Kidney tubule cell (primary cell): ENCODE measurements around the gene ACAA2.

Experiments
- DNase-seq: peaks from one replicate; pipeline ENCODE4 v3.0.0-alpha.2; 2018; ENCODE audit warnings: low spot score

ACAA2 gene

DNA sequence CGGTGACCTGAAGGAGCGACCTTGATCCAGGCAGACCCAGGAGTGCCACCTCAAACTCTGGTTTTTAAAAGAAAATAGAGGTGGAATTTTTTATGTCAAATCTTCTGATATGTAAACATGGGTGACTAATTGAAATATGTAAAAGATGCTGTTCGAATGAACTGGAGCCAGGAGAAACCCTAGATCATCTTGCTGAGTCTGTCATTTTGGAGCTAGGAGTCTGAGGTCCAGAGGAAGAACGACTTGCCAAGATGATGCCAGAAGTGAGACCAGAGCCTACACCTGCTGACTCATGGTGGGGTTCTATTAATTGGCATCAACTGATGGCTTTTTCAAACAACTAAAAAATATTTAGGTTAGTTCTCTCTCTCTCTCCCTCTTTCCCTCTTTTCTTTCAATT lies 74.1 kb downstream of the ACAA2 start:
- DNase-seq, result no peak

DNA sequence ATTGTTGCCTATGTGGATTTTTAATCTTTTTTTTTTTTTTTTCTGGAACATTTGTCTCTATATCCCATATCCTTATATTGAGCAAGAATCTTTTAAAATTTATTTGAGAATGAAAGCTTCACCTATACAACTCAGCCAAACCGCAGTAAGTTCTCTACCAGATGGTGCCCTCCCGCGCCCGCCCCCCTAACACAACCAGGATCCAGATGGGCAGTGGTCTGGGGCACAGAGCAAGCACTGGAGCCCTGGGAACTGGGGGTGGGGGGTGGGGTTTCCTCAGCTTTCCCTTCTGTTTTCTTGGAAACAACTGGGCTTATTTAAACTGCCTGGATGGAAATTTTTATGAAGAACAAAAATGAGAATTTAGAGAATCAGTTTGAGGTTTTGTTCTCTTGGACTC lies 74.6 kb downstream of the ACAA2 start:
- no peak for DNase-seq

DNA sequence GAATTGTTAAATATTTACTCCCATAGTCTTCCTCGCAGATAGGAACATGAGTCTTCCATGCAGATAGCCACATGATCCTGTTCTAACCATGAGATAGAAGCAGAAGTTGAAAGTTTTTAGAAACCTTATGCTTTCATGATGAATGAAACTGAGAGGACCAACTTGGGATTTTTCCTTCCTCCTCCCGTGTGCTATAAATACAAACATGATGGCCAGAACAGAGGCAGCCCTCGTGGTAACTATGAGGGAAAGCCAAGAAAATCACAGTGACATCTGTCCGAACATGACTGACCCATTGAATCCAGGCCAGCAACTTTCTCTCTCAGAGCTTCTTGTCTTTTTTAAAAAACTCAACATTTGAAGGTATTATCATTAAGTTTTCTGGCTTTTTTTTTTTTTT lies 78.5 kb downstream of the ACAA2 start:
- no peak for DNase-seq

DNA sequence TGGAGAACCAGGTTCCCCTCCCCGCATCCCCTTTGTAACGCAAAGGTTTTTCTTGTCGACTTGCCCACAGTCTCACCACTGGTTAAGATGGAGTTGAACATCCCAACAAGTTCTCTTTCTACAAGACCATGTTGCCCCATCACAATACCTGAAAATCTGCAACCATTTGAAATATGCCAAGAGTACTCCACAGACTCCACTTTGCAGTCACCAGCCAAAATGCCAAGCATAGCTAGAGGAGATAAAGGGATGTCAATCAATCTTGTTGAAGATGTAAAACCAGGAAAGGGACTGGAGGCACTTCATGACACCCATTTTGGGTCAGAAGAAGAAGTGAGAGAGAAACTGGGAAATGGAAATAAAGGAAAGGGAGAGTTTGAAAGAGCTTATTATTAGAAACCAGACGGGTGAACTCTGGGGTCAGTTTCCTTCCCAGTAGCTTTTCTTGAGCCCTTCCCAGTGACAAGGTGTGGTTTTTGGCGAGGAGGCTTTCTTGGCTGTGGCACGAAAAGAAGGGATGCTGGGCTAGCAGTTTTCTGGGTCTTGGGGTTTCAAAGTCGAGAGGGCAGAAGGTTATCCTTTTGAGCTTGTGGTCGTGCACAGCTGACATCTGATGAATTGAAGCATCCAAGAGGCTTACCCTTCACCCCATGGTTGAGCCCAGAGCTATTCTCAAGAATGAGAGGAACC lies 79.3 kb downstream of the ACAA2 start:
- no peak for DNase-seq

DNA sequence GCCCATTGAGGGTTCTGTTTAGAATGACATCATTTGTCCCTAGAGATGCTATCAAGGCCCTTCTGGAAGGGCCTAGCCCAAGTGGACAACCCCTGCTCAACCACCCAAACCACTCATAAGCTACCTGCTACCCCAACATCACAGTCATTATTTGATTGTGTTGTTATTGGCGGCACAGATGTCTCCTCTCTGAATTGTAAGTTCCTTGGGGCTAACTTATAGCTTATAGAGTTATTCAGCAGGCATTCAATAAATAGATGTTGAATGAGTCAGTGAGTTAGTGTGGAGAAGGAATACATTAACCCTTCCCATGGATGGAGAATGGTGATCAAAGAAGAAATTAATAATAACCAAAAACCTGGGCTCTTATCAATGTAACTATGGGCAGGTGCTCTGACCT lies 80.0 kb downstream of the ACAA2 start:
- no peak for DNase-seq
